ENCODE measurements around the gene PER1. TPM values are rescaled to one million over a fixed set of nuclear protein-coding genes. Genes with fewer than 3 reads are reported as not detected.

PER1 gene
- total RNA-seq, 1 experiment from 2014 or later, result 36.5 TPM

GRCh38 chr17:8159032-8159400, 6.8 kb upstream of the PER1 start:
- no peak overlapping the region for H2AFZ ChIP-seq (ENCODE audit: low read length)
- peaks cover 25 to 31% of the 10 kb centered on the region in 2 experiments for H3K4me1 Mint-ChIP-seq
- no peak overlapping the region for H2BK20ac ChIP-seq (ENCODE audit: low read depth, low read length, poor library complexity, severe bottlenecking)
- no peaks in the 10 kb centered on the region for H3K79me2 ChIP-seq (ENCODE audit: insufficient read depth, low read length)
- H2AK5ac ChIP-seq (ENCODE audit: insufficient read length, low read length), result no peak overlapping the region
- peaks cover 2% of the 10 kb centered on the region for H3K27me3 Mint-ChIP-seq (ENCODE audit: low read depth)
- H4K91ac ChIP-seq (ENCODE audit: insufficient read length, low read depth, low read length), result no peak overlapping the region
- H2BK120ac ChIP-seq (ENCODE audit: low read depth, low read length, poor library complexity, severe bottlenecking), result no peak overlapping the region
- H4K5ac ChIP-seq (ENCODE audit: insufficient read length, low read depth, low read length), result no peak overlapping the region
- no peak overlapping the region for H2BK5ac ChIP-seq (ENCODE audit: insufficient read length, low read length)
- no peak overlapping the region for H3K23ac ChIP-seq (ENCODE audit: insufficient read length, low read depth, low read length)
- H3K9me3 Mint-ChIP-seq, result no peaks in the 10 kb centered on the region
- H3K27me3 ChIP-seq (ENCODE audit: insufficient read depth, low read length), result no peaks in the 10 kb centered on the region
- H3K18ac ChIP-seq (ENCODE audit: insufficient read length, low read depth, low read length), result no peak overlapping the region
- no peak overlapping the region for H3K56ac ChIP-seq (ENCODE audit: insufficient read length, low read depth, low read length)
- H3K4me3 Mint-ChIP-seq, result peak overlapping the region in 1 of 2 experiments; percentile 50; a peak in 1 of 5 replicates
- H2BK12ac ChIP-seq (ENCODE audit: insufficient read length, low read depth, low read length), result no peak overlapping the region
- no peak overlapping the region for H3K27ac ChIP-seq (ENCODE audit: insufficient read length, low read depth, low read length)
- H3K4ac ChIP-seq (ENCODE audit: low read depth, low read length), result no peak overlapping the region
- H4K8ac ChIP-seq (replicated peaks; ENCODE audit: insufficient read length, low read depth, low read length), result no peak overlapping the region
- H4K20me1 ChIP-seq (ENCODE audit: control insufficient read depth, insufficient read depth, insufficient read length), result no peaks in the 10 kb centered on the region
- H3K4me2 ChIP-seq (ENCODE audit: insufficient read depth, insufficient read length, low read length), result no peak overlapping the region
- no peaks in the 10 kb centered on the region for H3K79me1 ChIP-seq (ENCODE audit: insufficient read depth, low read depth, low read length, poor library complexity, severe bottlenecking)
- WGBS (ENCODE audit: extremely low coverage, insufficient read length, low lambda C conversion rate), result no CpG with 5 or more reads among the region's 3 CpGs
- no peak overlapping the region for H3T11ph ChIP-seq (ENCODE audit: low read length)
- no peak for DNase-seq
- H3K14ac ChIP-seq (ENCODE audit: insufficient read depth, low read length), result no peak overlapping the region
- no peak overlapping the region for H2BK15ac ChIP-seq (ENCODE audit: low read depth, low read length)
- no peaks in the 10 kb centered on the region for H3K9me3 ChIP-seq (ENCODE audit: control insufficient read depth, low read depth, low read length)
- TF ChIP-seq, protein P1, sequence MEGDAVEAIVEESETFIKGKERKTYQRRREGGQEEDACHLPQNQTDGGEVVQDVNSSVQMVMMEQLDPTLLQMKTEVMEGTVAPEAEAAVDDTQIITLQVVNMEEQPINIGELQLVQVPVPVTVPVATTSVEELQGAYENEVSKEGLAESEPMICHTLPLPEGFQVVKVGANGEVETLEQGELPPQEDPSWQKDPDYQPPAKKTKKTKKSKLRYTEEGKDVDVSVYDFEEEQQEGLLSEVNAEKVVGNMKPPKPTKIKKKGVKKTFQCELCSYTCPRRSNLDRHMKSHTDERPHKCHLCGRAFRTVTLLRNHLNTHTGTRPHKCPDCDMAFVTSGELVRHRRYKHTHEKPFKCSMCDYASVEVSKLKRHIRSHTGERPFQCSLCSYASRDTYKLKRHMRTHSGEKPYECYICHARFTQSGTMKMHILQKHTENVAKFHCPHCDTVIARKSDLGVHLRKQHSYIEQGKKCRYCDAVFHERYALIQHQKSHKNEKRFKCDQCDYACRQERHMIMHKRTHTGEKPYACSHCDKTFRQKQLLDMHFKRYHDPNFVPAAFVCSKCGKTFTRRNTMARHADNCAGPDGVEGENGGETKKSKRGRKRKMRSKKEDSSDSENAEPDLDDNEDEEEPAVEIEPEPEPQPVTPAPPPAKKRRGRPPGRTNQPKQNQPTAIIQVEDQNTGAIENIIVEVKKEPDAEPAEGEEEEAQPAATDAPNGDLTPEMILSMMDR (conservative IDR thresholded peaks at IDR 0.05), result no peak; the same call in 2 of the 3 replicates
- no peak overlapping the region for H3K27ac Mint-ChIP-seq
- peaks cover 3% of the 10 kb centered on the region; the same call in 1 of the 2 replicates for H3K4me1 ChIP-seq (ENCODE audit: insufficient read depth, low read length)
- H3K36me3 Mint-ChIP-seq (ENCODE audit: insufficient read depth in 1 of 3, low read depth in 3 of 3), result peaks cover 10 to 26% (median 22%) of the 10 kb centered on the region in 3 experiments
- no peak overlapping the region for H3K9ac ChIP-seq (ENCODE audit: extremely low read depth, insufficient read length, low read length)
- H3K23me2 ChIP-seq (ENCODE audit: insufficient read length, low read depth, low read length, poor library complexity, severe bottlenecking), result peaks cover 19% of the 10 kb centered on the region
